Measurements from ENCODE around the gene BCL2. TPM values are rescaled to one million over a fixed set of nuclear protein-coding genes. Genes with fewer than 3 reads are reported as not detected.

BCL2 gene
- polyA plus RNA-seq, 1 of the 3 experiments (the other 2 are of a cell fraction), result 1.5 TPM

- no peaks in the 10 kb centered on the region for H3K9me2 ChIP-seq
- H4K20me1 ChIP-seq (ENCODE audit: insufficient read depth), result no peaks in the 10 kb centered on the region
- H3K4me2 ChIP-seq, result peak overlapping the region; percentile 97
- H3K36me3 ChIP-seq (replicated peaks in 1 of 2; ENCODE audit: control insufficient read depth in 1 of 2, insufficient read depth in 2 of 2, low read length in 1 of 2), result no peaks in the 10 kb centered on the region
- DNase-seq, result peak; percentile 79
- H3K9me3 ChIP-seq, result no peaks in the 10 kb centered on the region
- POLR2A ChIA-PET, result no interaction called here
- peak overlapping the region in 1 of 2 experiments; percentile 90; a peak in 2 of 4 replicates for H3K27ac ChIP-seq (ENCODE audit: low read depth in 2 of 2, low read length in 1 of 2)
- TF ChIP-seq RXRA (IDR thresholded peaks at IDR 0.05; ENCODE audit: borderline replicate concordance, low read depth) (no peak), MXI1 (IDR thresholded peaks at IDR 0.05; ENCODE audit: low read depth, low read length) (peak; percentile 1; the same call in 1 of the 2 replicates), GATA2 (CRISPR knock-in tag; IDR thresholded peaks at IDR 0.05) (no peak), MAX (IDR thresholded peaks at IDR 0.05; ENCODE audit: low read depth) (no peak), USF1 (IDR thresholded peaks at IDR 0.05; ENCODE audit: borderline replicate concordance, low read depth) (no peak), CTCF (IDR thresholded peaks at IDR 0.05) (peak; percentile 64), EP300 (IDR thresholded peaks at IDR 0.05; ENCODE audit: borderline replicate concordance in 1 of 2, low read depth in 1 of 2, low read length in 1 of 2) (no peak), JUND (IDR thresholded peaks at IDR 0.05) (no peak), IRF3 (IDR thresholded peaks at IDR 0.05; ENCODE audit: low read depth, low read length) (no peak), RAD21 (IDR thresholded peaks at IDR 0.05; ENCODE audit: low read length) (peak; percentile 76), SMC3 (IDR thresholded peaks at IDR 0.05; ENCODE audit: low read depth, low read length) (peak; percentile 79), POLR2AphosphoS5 (IDR thresholded peaks at IDR 0.05; ENCODE audit: low read depth, low read length) (no peak), YY1 (IDR thresholded peaks at IDR 0.05; ENCODE audit: low read depth) (no peak), SIN3A (IDR thresholded peaks at IDR 0.05; ENCODE audit: borderline replicate concordance, low read depth, low read length) (no peak)
- no peaks in the 10 kb centered on the region for H3K79me2 ChIP-seq (ENCODE audit: insufficient read depth)
- H2AFZ ChIP-seq (ENCODE audit: low read depth), result peak overlapping the region; percentile 97
- H3F3A ChIP-seq (replicated peaks; ENCODE audit: insufficient read depth), result peaks cover 13% of the 10 kb centered on the region
- H3K4me1 ChIP-seq (ENCODE audit: control insufficient read depth in 1 of 2, insufficient read depth in 2 of 2, low read depth in 1 of 2, low read length in 1 of 2), result peaks cover 9 to 24% of the 10 kb centered on the region in 2 experiments; a peak in 3 of 4 replicates
- H3K27me3 ChIP-seq (ENCODE audit: insufficient read depth), result no peaks in the 10 kb centered on the region; the same call in 1 of the 2 replicates
- peak overlapping the region; percentile 84 to 97 for H3K4me3 ChIP-seq (ENCODE audit: low read depth in 2 of 2, low read length in 1 of 2)
- WGBS (ENCODE audit: low lambda C conversion rate), result 10% methylated on average over 15 of the region's 66 CpGs
- CTCF ChIA-PET, result interaction anchor here (0.6 to 5.1 kb wide), 54 partner anchors 11 to 302 kb away, joined by 3 to 62 read pairs (median 4); no protein-coding TSS in a partner anchor
- H3K9ac ChIP-seq, result peak overlapping the region; percentile 69; the same call in 1 of the 2 replicates
These were observed 1.3 kb downstream of the BCL2 start for GRCh38 chr18:63317982-63318888.

All from SK-N-SH (cell line).